Stomach (tissue), 9 donors: ENCODE data around the gene STEAP1. TPM values are rescaled to one million over a fixed set of nuclear protein-coding genes. Genes with fewer than 3 reads are reported as not detected.

Source experiments
- DNase-seq, 2 donors: peaks; one replicate each; pipeline versions ENCODE4 v3.0.0 to v3.0.0-alpha.2; 2013 to 2019
- H3K27ac ChIP-seq, 5 donors: fragments of 200-600 bp in 4 of 5; sonication (generic) in 4 of 5; one replicate each; pipeline ENCODE4 v1.5.1; 2013 to 2019; ENCODE audit warnings: mild to moderate bottlenecking in 1 of 5, moderate library complexity in 1 of 5
- H3K27me3 ChIP-seq, 3 donors: fragments of 200-600 bp; sonication (generic); one replicate each; pipeline ENCODE4 v1.5.1; 2017 to 2019; ENCODE audit warnings: mixed run types in 1 of 3
- H3K36me3 ChIP-seq, 4 donors: fragments of 200-600 bp; sonication (generic); 1 replicate in 3 of 4; 2 replicates in 1 of 4; pipeline ENCODE4 v1.5.1; 2016 to 2019
- H3K4me1 ChIP-seq, 4 donors: fragments of 200-600 bp; sonication (generic); one replicate each; pipeline ENCODE4 v1.5.1; 2016 to 2019
- H3K4me3 ChIP-seq, 4 donors: fragments of 200-600 bp; sonication (generic) in 3 of 4; one replicate each; pipeline ENCODE4 v1.5.1; 2016 to 2019; ENCODE audit warnings: mild to moderate bottlenecking in 1 of 4
- H3K9me3 ChIP-seq, 4 donors: fragments of 200-600 bp; sonication (generic); one replicate each; pipeline ENCODE4 v1.5.1; 2016 to 2019
- EP300 ChIP-seq: sonication (generic); formaldehyde crosslinking; IDR thresholded peaks from one replicate; pipeline ENCODE4 v1.6.1; 2017; ENCODE audit warnings: antibody characterized with exemption
- POLR2A ChIP-seq, 4 donors: fragments of 450-650 bp; IDR thresholded peaks; one replicate each; pipeline ENCODE4 v1.6.1; 2016; ENCODE audit warnings: antibody characterized with exemption in 4 of 4, control low read depth in 2 of 4, mild to moderate bottlenecking in 1 of 4, moderate library complexity in 1 of 4
- POLR2AphosphoS5 ChIP-seq, 3 donors: sonication (generic); formaldehyde crosslinking; IDR thresholded peaks; one replicate each; pipeline ENCODE4 v1.6.1; 2016; ENCODE audit warnings: antibody characterized with exemption in 3 of 3
- WGBS, 5 donors: extraction: QIAGEN DNeasy Blood & Tissue Kit in 3 of 5; methylation state at CpG; one replicate each; pipeline versions ENCODE4 v1.1.5 to v1.1.7; 2013 to 2018; 5-methylcytosine and 5-hydroxymethylcytosine counted together
- intact Hi-C: fragments of 100-400 bp; cut with DNase I; formaldehyde crosslinking; loops from one replicate; pipeline ENCODE4 v1.15.1; 2023; ENCODE audit warnings: low total_unique reads
- polyA plus RNA-seq, 3 donors: library from polyadenylated mRNA; stranded (reverse); fragments of 200-250 nt; gene quantifications; one replicate each; pipeline ENCODE4 v1.2.3, GENCODE V29; 2013
- total RNA-seq, 5 donors: library from RNA; depleted of rRNA; stranded (reverse); fragments of >200 nt; gene quantifications; one replicate each; pipeline versions ENCODE4 v1.1.0 to v1.2.3, GENCODE V29; 2014 to 2016
- TF ChIP-seq, protein P1 (sequence below), 7 experiments: fragments of 450-650 bp in 4 of 7; fragments of 200-600 bp in 3 of 7; sonication (generic) in 3 of 7; IDR thresholded peaks; one replicate each; pipeline ENCODE4 v1.5.1; 2016 to 2019; ENCODE audit warnings: antibody characterized with exemption in 7 of 7, control low read depth in 2 of 7, mild to moderate bottlenecking in 1 of 7
- donor health status: healthy with polysubstance abuse.
- donor health status: Bipolar disorder and iron deficiency.
- donor health status: healthy.

STEAP1 gene
- total and polyA plus RNA-seq, 8 donors, result 1.8 to 9.2 (median 4.6) TPM; not detected in 1

- Histone ChIP-seq H3K27me3 (no peaks in the 10 kb centered on the region), H3K9me3 (no peaks in the 10 kb centered on the region), H3K27ac (no peak overlapping the region), H3K4me3 (no peak overlapping the region), H3K4me1 (no peaks in the 10 kb centered on the region), H3K36me3 (peaks cover 0 to 7% (median 0%) of the 10 kb centered on the region in 4 donors)
- intact Hi-C loops, result loop anchor here (10.0 kb wide), 1 partner anchor 271 kb away; no protein-coding TSS in a partner anchor
- 88 to 95% (median 90%) methylated on average over 5 of the region's 5 CpGs for WGBS, 5 donors
- TF ChIP-seq POLR2AphosphoS5 (IDR thresholded peaks at IDR 0.05) (no peak), EP300 (no peak), POLR2A (IDR thresholded peaks at IDR 0.05) (no peak)
- TF ChIP-seq, protein P1, sequence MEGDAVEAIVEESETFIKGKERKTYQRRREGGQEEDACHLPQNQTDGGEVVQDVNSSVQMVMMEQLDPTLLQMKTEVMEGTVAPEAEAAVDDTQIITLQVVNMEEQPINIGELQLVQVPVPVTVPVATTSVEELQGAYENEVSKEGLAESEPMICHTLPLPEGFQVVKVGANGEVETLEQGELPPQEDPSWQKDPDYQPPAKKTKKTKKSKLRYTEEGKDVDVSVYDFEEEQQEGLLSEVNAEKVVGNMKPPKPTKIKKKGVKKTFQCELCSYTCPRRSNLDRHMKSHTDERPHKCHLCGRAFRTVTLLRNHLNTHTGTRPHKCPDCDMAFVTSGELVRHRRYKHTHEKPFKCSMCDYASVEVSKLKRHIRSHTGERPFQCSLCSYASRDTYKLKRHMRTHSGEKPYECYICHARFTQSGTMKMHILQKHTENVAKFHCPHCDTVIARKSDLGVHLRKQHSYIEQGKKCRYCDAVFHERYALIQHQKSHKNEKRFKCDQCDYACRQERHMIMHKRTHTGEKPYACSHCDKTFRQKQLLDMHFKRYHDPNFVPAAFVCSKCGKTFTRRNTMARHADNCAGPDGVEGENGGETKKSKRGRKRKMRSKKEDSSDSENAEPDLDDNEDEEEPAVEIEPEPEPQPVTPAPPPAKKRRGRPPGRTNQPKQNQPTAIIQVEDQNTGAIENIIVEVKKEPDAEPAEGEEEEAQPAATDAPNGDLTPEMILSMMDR (IDR thresholded peaks at IDR 0.05), result no peak
- no peak for DNase-seq
Measured at GRCh38 chr7:90163534-90163933, 9.3 kb downstream of the STEAP1 start.

GRCh38 chr7:90165724-90166123 is 11.5 kb downstream of the STEAP1 start:
- no peaks in the 10 kb centered on the region for H3K4me1 ChIP-seq
- peak; percentile 43 to 45 for DNase-seq
- peaks cover 0 to 7% (median 0%) of the 10 kb centered on the region in 4 donors for H3K36me3 ChIP-seq
- no peak overlapping the region for H3K4me3 ChIP-seq
- intact Hi-C loops, result loop anchor here (10.0 kb wide), 1 partner anchor 269 kb away; no protein-coding TSS in a partner anchor
- H3K27ac ChIP-seq, result no peak overlapping the region
- H3K27me3 ChIP-seq, result no peaks in the 10 kb centered on the region
- TF ChIP-seq POLR2A (IDR thresholded peaks at IDR 0.05), result no peak
- peaks cover 0 to 3% (median 0%) of the 10 kb centered on the region in 4 donors for H3K9me3 ChIP-seq
- 58 to 71% (median 60%) methylated on average over 2 of the region's 2 CpGs for WGBS, 5 donors

GRCh38 chr7:90166153-90166552 is 11.9 kb downstream of the STEAP1 start:
- H3K4me3 ChIP-seq, result no peak overlapping the region
- no peak for DNase-seq
- H3K27ac ChIP-seq, result no peak overlapping the region
- H3K9me3 ChIP-seq, result peaks cover 0 to 3% (median 0%) of the 10 kb centered on the region in 4 donors
- intact Hi-C loops, result loop anchor here (10.0 kb wide), 1 partner anchor 269 kb away; no protein-coding TSS in a partner anchor
- WGBS, 5 donors, result 66 to 94% (median 76%) methylated on average over 3 of the region's 3 CpGs
- H3K36me3 ChIP-seq, result peaks cover 0 to 3% (median 0%) of the 10 kb centered on the region in 4 donors
- no peaks in the 10 kb centered on the region for H3K4me1 ChIP-seq
- TF ChIP-seq POLR2AphosphoS5 (IDR thresholded peaks at IDR 0.05), result no peak
- no peak for TF ChIP-seq EP300
- TF ChIP-seq, protein P1 (IDR thresholded peaks at IDR 0.05), result no peak
- no peak for TF ChIP-seq POLR2A (IDR thresholded peaks at IDR 0.05)
- H3K27me3 ChIP-seq, result no peaks in the 10 kb centered on the region

- no peak overlapping the region for H3K4me3 ChIP-seq
- no peak overlapping the region for H3K27ac ChIP-seq
- intact Hi-C loops, result loop anchor here (10.0 kb wide), 1 partner anchor 267 kb away; no protein-coding TSS in a partner anchor
- WGBS, 5 donors, result 56 to 70% (median 65%) methylated on average over 4 of the region's 4 CpGs
- no peaks in the 10 kb centered on the region for H3K27me3 ChIP-seq
- H3K9me3 ChIP-seq, result peaks cover 0 to 3% (median 0%) of the 10 kb centered on the region in 4 donors
- DNase-seq, result no peak
- no peaks in the 10 kb centered on the region for H3K36me3 ChIP-seq
- no peak for TF ChIP-seq POLR2AphosphoS5 (IDR thresholded peaks at IDR 0.05)
- TF ChIP-seq, protein P1 (IDR thresholded peaks at IDR 0.05), result no peak
- no peak for TF ChIP-seq EP300
- no peak for TF ChIP-seq POLR2A (IDR thresholded peaks at IDR 0.05)
- no peaks in the 10 kb centered on the region for H3K4me1 ChIP-seq
Measured at GRCh38 chr7:90167361-90167760, 13.1 kb downstream of the STEAP1 start.

GRCh38 chr7:90169891-90170290 is 15.6 kb downstream of the STEAP1 start:
- intact Hi-C loops, result loop anchor here (10.0 kb wide), 1 partner anchor 265 kb away; no protein-coding TSS in a partner anchor

More at GRCh38 chr7:90169891-90170290, 15.6 kb downstream of the STEAP1 start:
- 93 to 96% (median 95%) methylated on average over 1 of the region's 1 CpG for WGBS, 5 donors
- H3K27me3 ChIP-seq, result no peaks in the 10 kb centered on the region
- H3K4me1 ChIP-seq, result no peaks in the 10 kb centered on the region
- no peak for DNase-seq
- H3K4me3 ChIP-seq, result no peak overlapping the region
- H3K36me3 ChIP-seq, result no peaks in the 10 kb centered on the region
- peaks cover 0 to 3% (median 0%) of the 10 kb centered on the region in 4 donors for H3K9me3 ChIP-seq
- TF ChIP-seq, protein P1 (IDR thresholded peaks at IDR 0.05), result no peak
- TF ChIP-seq EP300 (no peak), POLR2A (IDR thresholded peaks at IDR 0.05) (no peak), POLR2AphosphoS5 (IDR thresholded peaks at IDR 0.05) (no peak)
- H3K27ac ChIP-seq, result no peak overlapping the region
